ENCODE measurements around the gene PTPRU.

DNA sequence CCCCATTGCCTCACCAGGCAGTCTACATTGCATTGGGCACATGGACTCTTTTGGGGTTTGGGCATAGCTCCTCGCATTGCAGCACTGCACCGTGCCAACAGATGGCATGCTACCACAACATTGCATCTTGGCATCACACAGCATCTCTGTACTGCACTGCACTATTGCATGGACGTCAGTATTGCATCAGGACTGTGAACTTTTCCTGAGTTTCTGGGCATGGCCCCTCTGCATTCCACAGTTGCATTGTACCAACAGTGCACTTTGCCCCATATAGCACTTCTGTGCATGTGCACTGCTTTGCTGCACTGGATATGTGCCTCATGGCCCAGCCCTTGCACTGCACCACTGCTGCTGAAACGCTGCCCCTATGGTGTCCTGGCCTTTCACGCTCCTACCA lies 9.6 kb downstream of the PTPRU start:
- TF ChIP-seq, protein P1, sequence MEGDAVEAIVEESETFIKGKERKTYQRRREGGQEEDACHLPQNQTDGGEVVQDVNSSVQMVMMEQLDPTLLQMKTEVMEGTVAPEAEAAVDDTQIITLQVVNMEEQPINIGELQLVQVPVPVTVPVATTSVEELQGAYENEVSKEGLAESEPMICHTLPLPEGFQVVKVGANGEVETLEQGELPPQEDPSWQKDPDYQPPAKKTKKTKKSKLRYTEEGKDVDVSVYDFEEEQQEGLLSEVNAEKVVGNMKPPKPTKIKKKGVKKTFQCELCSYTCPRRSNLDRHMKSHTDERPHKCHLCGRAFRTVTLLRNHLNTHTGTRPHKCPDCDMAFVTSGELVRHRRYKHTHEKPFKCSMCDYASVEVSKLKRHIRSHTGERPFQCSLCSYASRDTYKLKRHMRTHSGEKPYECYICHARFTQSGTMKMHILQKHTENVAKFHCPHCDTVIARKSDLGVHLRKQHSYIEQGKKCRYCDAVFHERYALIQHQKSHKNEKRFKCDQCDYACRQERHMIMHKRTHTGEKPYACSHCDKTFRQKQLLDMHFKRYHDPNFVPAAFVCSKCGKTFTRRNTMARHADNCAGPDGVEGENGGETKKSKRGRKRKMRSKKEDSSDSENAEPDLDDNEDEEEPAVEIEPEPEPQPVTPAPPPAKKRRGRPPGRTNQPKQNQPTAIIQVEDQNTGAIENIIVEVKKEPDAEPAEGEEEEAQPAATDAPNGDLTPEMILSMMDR (IDR thresholded peaks at IDR 0.05 in 4 of 5, conservative IDR thresholded peaks at IDR 0.05 in 1 of 5) = no peak
- TF ChIP-seq POLR2A (IDR thresholded peaks at IDR 0.05) = no peak

All from gastrocnemius medialis (tissue), 4 donors.